WTC11 (cell line): Measurements from ENCODE around the gene EIF5A. TPM values are rescaled to one million over a fixed set of nuclear protein-coding genes. Genes with fewer than 3 reads are reported as not detected.

ENCODE experiments used
- ATAC-seq: fragments of 200-7000 bp; cut with Tn5 transposase; 2 replicates; pipeline ENCODE4 v1.10.0; 2021; ENCODE audit warnings: mild to moderate bottlenecking, moderate library complexity
- CTCF ChIA-PET: fragments of 300-600 bp; sonication (Branson Sonifier 250); formaldehyde crosslinking; loops from one replicate; lab custom pipeline; 2021; ENCODE audit warnings: antibody characterized with exemption; lab: Charles Lee
- POLR2A ChIA-PET: fragments of 350-600 bp; sonication (Branson Sonifier 250); formaldehyde crosslinking; loops from one replicate; lab custom pipeline; 2021; ENCODE audit warnings: antibody characterized with exemption; lab: Charles Lee
- DNase-seq: peaks from one replicate; pipeline ENCODE4 v3.0.0; 2021; ENCODE audit warnings: low spot score
- H3K27ac Mint-ChIP-seq: 2 replicates; pipeline ENCODE4 v1.8.0; 2021; ENCODE audit warnings: mixed read lengths
- H3K27me3 Mint-ChIP-seq: 2 replicates; pipeline ENCODE4 v1.8.0; 2021; ENCODE audit warnings: low read depth, mild to moderate bottlenecking, moderate library complexity, mixed read lengths
- H3K36me3 Mint-ChIP-seq: 2 replicates; pipeline ENCODE4 v1.8.0; 2021; ENCODE audit warnings: mixed read lengths
- H3K4me1 Mint-ChIP-seq: 2 replicates; pipeline ENCODE4 v1.8.0; 2022; ENCODE audit warnings: mixed read lengths
- H3K4me3 Mint-ChIP-seq: 2 replicates; pipeline ENCODE4 v1.8.0; 2021; ENCODE audit warnings: mild to moderate bottlenecking, moderate library complexity, mixed read lengths
- H3K9me3 Mint-ChIP-seq: 2 replicates; pipeline ENCODE4 v1.8.0; 2021; ENCODE audit warnings: mixed read lengths
- AFF4 ChIP-seq: sonication (generic); formaldehyde crosslinking; IDR thresholded peaks from 2 replicates; pipeline ENCODE4 v1.8.1; 2023; ENCODE audit warnings: mild to moderate bottlenecking, missing genetic modification reagents, borderline replicate concordance
- ARID4B ChIP-seq: sonication (generic); formaldehyde crosslinking; IDR thresholded peaks from 2 replicates; pipeline ENCODE4 v1.8.0; 2023; ENCODE audit warnings: missing genetic modification reagents, mild to moderate bottlenecking, borderline replicate concordance
- CDX4 ChIP-seq: fragments of 250-450 bp; sonication (Bioruptor Pico); IDR thresholded peaks from 2 replicates; pipeline ENCODE4 v1.9.0; 2021; ENCODE audit warnings: moderate library complexity, mild to moderate bottlenecking, inconsistent platforms, borderline replicate concordance
- CREB1 ChIP-seq: sonication (generic); formaldehyde crosslinking; IDR thresholded peaks from 2 replicates; pipeline ENCODE4 v1.8.0; 2023; ENCODE audit warnings: mild to moderate bottlenecking, missing genetic modification reagents
- E2F4 ChIP-seq: sonication (generic); formaldehyde crosslinking; IDR thresholded peaks from 2 replicates; pipeline ENCODE4 v1.8.1; 2022; ENCODE audit warnings: low read depth, mild to moderate bottlenecking, moderate library complexity, missing genetic modification reagents, borderline replicate concordance
- ERG ChIP-seq: fragments of 250-450 bp; sonication (Bioruptor Pico); IDR thresholded peaks from 2 replicates; pipeline ENCODE4 v1.8.0; 2021; ENCODE audit warnings: mild to moderate bottlenecking
- FOXJ3 ChIP-seq: sonication (generic); formaldehyde crosslinking; IDR thresholded peaks from 2 replicates; pipeline ENCODE4 v1.9.0; 2021; ENCODE audit warnings: missing genetic modification reagents, mild to moderate bottlenecking, borderline replicate concordance
- IRF1 ChIP-seq: sonication (generic); formaldehyde crosslinking; IDR thresholded peaks from 2 replicates; pipeline ENCODE4 v1.8.0; 2023; ENCODE audit warnings: missing genetic modification reagents
- KAT7 ChIP-seq: sonication (generic); formaldehyde crosslinking; IDR thresholded peaks from 2 replicates; pipeline ENCODE4 v1.8.1; 2023; ENCODE audit warnings: missing genetic modification reagents, mild to moderate bottlenecking, borderline replicate concordance
- MXD4 ChIP-seq: fragments of 250-450 bp; sonication (Bioruptor Pico); IDR thresholded peaks from 2 replicates; pipeline ENCODE4 v1.8.0; 2021; ENCODE audit warnings: mild to moderate bottlenecking, moderate library complexity, borderline replicate concordance
- MYBL2 ChIP-seq: sonication (generic); formaldehyde crosslinking; IDR thresholded peaks from 2 replicates; pipeline ENCODE4 v1.8.1; 2023; ENCODE audit warnings: mild to moderate bottlenecking, moderate library complexity, missing genetic modification reagents
- NFATC4 ChIP-seq: fragments of 250-450 bp; sonication (Bioruptor Pico); IDR thresholded peaks from 2 replicates; pipeline ENCODE4 v1.9.0; 2021; ENCODE audit warnings: mild to moderate bottlenecking
- NFE2L1 ChIP-seq: sonication (generic); formaldehyde crosslinking; IDR thresholded peaks from 2 replicates; pipeline ENCODE4 v1.8.1; 2023; ENCODE audit warnings: missing genetic modification reagents
- NFYB ChIP-seq: sonication (generic); formaldehyde crosslinking; conservative IDR thresholded peaks from 2 replicates; pipeline ENCODE4 v1.8.0; 2022; ENCODE audit warnings: low read depth, missing genetic modification reagents
- RORB ChIP-seq: fragments of 250-450 bp; sonication (Bioruptor Pico); IDR thresholded peaks from 2 replicates; pipeline ENCODE4 v1.9.0; 2021; ENCODE audit warnings: mild to moderate bottlenecking
- SOX15 ChIP-seq: fragments of 250-450 bp; sonication (Bioruptor Pico); IDR thresholded peaks from 2 replicates; pipeline ENCODE4 v1.9.0; 2021; ENCODE audit warnings: mild to moderate bottlenecking
- SP1 ChIP-seq: sonication (generic); formaldehyde crosslinking; conservative IDR thresholded peaks from 2 replicates; pipeline ENCODE4 v1.8.1; 2022; ENCODE audit warnings: missing genetic modification reagents
- TCF7 ChIP-seq: sonication (generic); formaldehyde crosslinking; IDR thresholded peaks from 2 replicates; pipeline ENCODE4 v1.8.0; 2022; ENCODE audit warnings: mild to moderate bottlenecking, low read depth, missing genetic modification reagents, moderate library complexity
- USF2 ChIP-seq: sonication (generic); formaldehyde crosslinking; IDR thresholded peaks from 2 replicates; pipeline ENCODE4 v1.8.1; 2023; ENCODE audit warnings: mild to moderate bottlenecking, missing genetic modification reagents, moderate library complexity
- ZNF121 ChIP-seq: sonication (generic); formaldehyde crosslinking; IDR thresholded peaks from 2 replicates; pipeline ENCODE4 v1.8.0; 2023; ENCODE audit warnings: missing genetic modification reagents
- ZNF232 ChIP-seq: sonication (generic); formaldehyde crosslinking; IDR thresholded peaks from 2 replicates; pipeline ENCODE4 v1.8.0; 2022; ENCODE audit warnings: mild to moderate bottlenecking, missing genetic modification reagents
- total RNA-seq: library from RNA; stranded (reverse); gene quantifications from 3 replicates; pipeline ENCODE4 v1.2.3, GENCODE V29; 2021

EIF5A gene
- total RNA-seq, 1 experiment from 2014 or later = 1,021 TPM

- TF ChIP-seq ARID4B (CRISPR knock-in tag) (no peak), ZNF232 (CRISPR knock-in tag) (no peak), CREB1 (no peak), SP1 (CRISPR knock-in tag) (0 out of 2 replicates have a peak, but pooled peaks have one; percentile 25), NFE2L1 (no peak), NFYB (peak; percentile 64)
Measured at GRCh38 chr17:7329997-7330637, 22.7 kb downstream of the EIF5A start (continued).

- ATAC-seq (no peak), DNase-seq (no peak)
- ChIA-PET CTCF (interaction anchor here (1.4 to 2.2 kb wide), 3 partner anchors 50 to 357 kb away, joined by 8 to 24 read pairs (median 14); partner anchors contain the start of genes SLC2A4, TP53 and WRAP53), POLR2A (interaction anchor here (1.5 to 2.0 kb wide), 4 partner anchors 44 to 356 kb away, joined by 3 to 12 read pairs (median 8); partner anchors contain the start of genes ACADVL, DLG4, TMEM256 and TP53)
- Mint-ChIP-seq H3K27me3 (no peaks in the 10 kb centered on the region), H3K4me3 (peak overlapping the region; percentile 93), H3K27ac (peak overlapping the region; percentile 79; the same call in 1 of the 2 replicates), H3K4me1 (peaks cover 29% of the 10 kb centered on the region), H3K36me3 (peaks cover 4% of the 10 kb centered on the region; the same call in 1 of the 2 replicates), H3K9me3 (no peaks in the 10 kb centered on the region)
- TF ChIP-seq E2F4 (CRISPR knock-in tag) = no peak
- no peak for TF ChIP-seq CDX4 (CRISPR knock-in tag)
- no peak for TF ChIP-seq AFF4 (CRISPR knock-in tag)
- TF ChIP-seq ERG (CRISPR knock-in tag) = no peak
Measured at GRCh38 chr17:7330638-7331015, 23.2 kb downstream of the EIF5A start.

- ATAC-seq (no peak), DNase-seq (no peak)
- Mint-ChIP-seq H3K27ac (peak overlapping the region; percentile 39; the same call in 1 of the 2 replicates), H3K4me1 (peaks cover 40% of the 10 kb centered on the region), H3K4me3 (no peak overlapping the region), H3K27me3 (no peaks in the 10 kb centered on the region), H3K9me3 (no peaks in the 10 kb centered on the region), H3K36me3 (no peaks in the 10 kb centered on the region)
- CTCF ChIA-PET = no interaction called here
- POLR2A ChIA-PET = no interaction called here
- TF ChIP-seq FOXJ3 (no peak), RORB (CRISPR knock-in tag) (no peak), SOX15 (CRISPR knock-in tag) (no peak), IRF1 (CRISPR knock-in tag) (no peak), NFATC4 (CRISPR knock-in tag) (no peak), USF2 (CRISPR knock-in tag) (no peak), TCF7 (no peak), MYBL2 (CRISPR knock-in tag) (no peak), KAT7 (CRISPR knock-in tag) (no peak), ZNF121 (CRISPR knock-in tag) (no peak), MXD4 (CRISPR knock-in tag) (no peak)
Measured at GRCh38 chr17:7332111-7332510, 24.7 kb downstream of the EIF5A start.
